ENCODE measurements around the gene TMC1.

TMC1 gene

GRCh38 chr9:72807765-72808445, 286.5 kb downstream of the TMC1 start:
- Histone ChIP-seq H3F3A (ENCODE audit: low read depth) (no peaks in the 10 kb centered on the region), H3K9me3 (ENCODE audit: insufficient read depth, low read depth, low read length) (no peaks in the 10 kb centered on the region), H2AFZ (ENCODE audit: low read length) (no peak overlapping the region)

GRCh38 chr9:72808446-72808768, 287.0 kb downstream of the TMC1 start:
- Histone ChIP-seq H3K4me2 (ENCODE audit: low read depth, low read length, poor library complexity, severe bottlenecking) (no peak overlapping the region), H3K4me3 (ENCODE audit: low read length, poor library complexity, severe bottlenecking) (no peak overlapping the region), H3K9me2 (replicated peaks; ENCODE audit: low read depth, low read length) (no peaks in the 10 kb centered on the region), H3K27me3 (ENCODE audit: insufficient read depth, low read length, poor library complexity, severe bottlenecking) (no peaks in the 10 kb centered on the region), H4K20me1 (ENCODE audit: insufficient read depth, low read length, poor library complexity, severe bottlenecking) (no peaks in the 10 kb centered on the region), H3K4me1 (ENCODE audit: insufficient read depth, low read length, poor library complexity, severe bottlenecking) (no peaks in the 10 kb centered on the region), H3K9ac (ENCODE audit: low read depth, low read length, poor library complexity, severe bottlenecking) (no peak overlapping the region), H2AFZ (ENCODE audit: low read length) (no peak overlapping the region), H3K36me3 (ENCODE audit: insufficient read depth, low read length) (no peaks in the 10 kb centered on the region), H3K9me3 (ENCODE audit: insufficient read depth, low read depth, low read length) (no peaks in the 10 kb centered on the region), H3F3A (ENCODE audit: low read depth) (no peaks in the 10 kb centered on the region), H3K79me2 (ENCODE audit: insufficient read depth, low read length) (no peaks in the 10 kb centered on the region)
- no peak for TF ChIP-seq EZH2phosphoT487 (IDR thresholded peaks at IDR 0.05; ENCODE audit: borderline replicate concordance)
- TF ChIP-seq CTCF (conservative IDR thresholded peaks at IDR 0.05; ENCODE audit: low read length) = no peak

More at GRCh38 chr9:72807765-72808445, 286.5 kb downstream of the TMC1 start:
- no peaks in the 10 kb centered on the region for H3K27me3 ChIP-seq (ENCODE audit: insufficient read depth, low read length, poor library complexity, severe bottlenecking)
- H3K4me3 ChIP-seq (ENCODE audit: low read length, poor library complexity, severe bottlenecking) = no peak overlapping the region
- no peaks in the 10 kb centered on the region for H3K36me3 ChIP-seq (ENCODE audit: insufficient read depth, low read length)
- no peak for TF ChIP-seq EZH2phosphoT487 (IDR thresholded peaks at IDR 0.05; ENCODE audit: borderline replicate concordance)
- TF ChIP-seq CTCF (conservative IDR thresholded peaks at IDR 0.05; ENCODE audit: low read length) = peak; percentile 56
- no peak overlapping the region for H3K4me2 ChIP-seq (ENCODE audit: low read depth, low read length, poor library complexity, severe bottlenecking)
- H4K20me1 ChIP-seq (ENCODE audit: insufficient read depth, low read length, poor library complexity, severe bottlenecking) = no peaks in the 10 kb centered on the region
- no peaks in the 10 kb centered on the region for H3K79me2 ChIP-seq (ENCODE audit: insufficient read depth, low read length)
- H3K9me2 ChIP-seq (replicated peaks; ENCODE audit: low read depth, low read length) = no peaks in the 10 kb centered on the region
- no peaks in the 10 kb centered on the region for H3K4me1 ChIP-seq (ENCODE audit: insufficient read depth, low read length, poor library complexity, severe bottlenecking)
- no peak overlapping the region for H3K9ac ChIP-seq (ENCODE audit: low read depth, low read length, poor library complexity, severe bottlenecking)

GRCh38 chr9:72809586-72809985, 288.2 kb downstream of the TMC1 start:
- no peak overlapping the region for H3K4me2 ChIP-seq (ENCODE audit: low read depth, low read length, poor library complexity, severe bottlenecking)
- no peaks in the 10 kb centered on the region for H3K79me2 ChIP-seq (ENCODE audit: insufficient read depth, low read length)
- H3K36me3 ChIP-seq (ENCODE audit: insufficient read depth, low read length) = no peaks in the 10 kb centered on the region
- H3K4me1 ChIP-seq (ENCODE audit: insufficient read depth, low read length, poor library complexity, severe bottlenecking) = no peaks in the 10 kb centered on the region
- H3K27me3 ChIP-seq (ENCODE audit: insufficient read depth, low read length, poor library complexity, severe bottlenecking) = no peaks in the 10 kb centered on the region
- H3K9me3 ChIP-seq (ENCODE audit: insufficient read depth, low read depth, low read length) = no peaks in the 10 kb centered on the region
- H4K20me1 ChIP-seq (ENCODE audit: insufficient read depth, low read length, poor library complexity, severe bottlenecking) = no peaks in the 10 kb centered on the region
- no peak overlapping the region for H3K4me3 ChIP-seq (ENCODE audit: low read length, poor library complexity, severe bottlenecking)
- no peak overlapping the region for H2AFZ ChIP-seq (ENCODE audit: low read length)
- no peaks in the 10 kb centered on the region for H3F3A ChIP-seq (ENCODE audit: low read depth)
- TF ChIP-seq CTCF (conservative IDR thresholded peaks at IDR 0.05; ENCODE audit: low read length) = no peak
- TF ChIP-seq EZH2phosphoT487 (IDR thresholded peaks at IDR 0.05; ENCODE audit: borderline replicate concordance) = no peak
- no peak overlapping the region for H3K9ac ChIP-seq (ENCODE audit: low read depth, low read length, poor library complexity, severe bottlenecking)
- H3K9me2 ChIP-seq (replicated peaks; ENCODE audit: low read depth, low read length) = no peaks in the 10 kb centered on the region
